ENCODE measurements around the gene STXBP5. TPM values are rescaled to one million over a fixed set of nuclear protein-coding genes. Genes with fewer than 3 reads are reported as not detected.

The STXBP5 gene
- total RNA-seq, 1 donor from 2014 or later, result 22.3 TPM

DNA sequence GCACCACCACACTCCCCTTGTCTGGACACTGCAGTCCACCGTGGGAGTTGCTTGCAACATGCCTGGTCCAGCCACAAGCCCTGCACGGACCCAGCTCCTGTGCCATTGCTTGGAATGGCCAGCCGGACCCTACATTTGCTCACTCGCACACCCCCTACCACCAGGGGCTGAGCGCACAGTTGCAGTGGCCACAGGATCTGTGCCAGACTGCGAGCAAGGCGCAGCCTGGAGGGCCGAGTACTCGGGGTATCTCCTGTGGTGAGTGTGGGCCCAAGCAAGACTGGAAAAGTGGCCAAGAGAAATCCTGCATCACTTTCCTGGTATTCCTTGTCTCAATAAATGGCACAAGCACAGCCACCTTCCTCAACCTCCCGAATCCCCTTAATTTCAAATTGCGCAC is 218.9 kb downstream of the STXBP5 start:
- Mint-ChIP-seq H3K4me3 (no peak overlapping the region), H3K27ac (no peak overlapping the region), H3K27me3 (no peaks in the 10 kb centered on the region), H3K4me1 (peaks cover 2% of the 10 kb centered on the region), H3K9me3 (peaks cover 7% of the 10 kb centered on the region), H3K36me3 (ENCODE audit: low read depth) (no peaks in the 10 kb centered on the region)
- ATAC-seq (ENCODE audit: low read depth) (no peak), DNase-seq (no peak)
- TF ChIP-seq, protein P1, sequence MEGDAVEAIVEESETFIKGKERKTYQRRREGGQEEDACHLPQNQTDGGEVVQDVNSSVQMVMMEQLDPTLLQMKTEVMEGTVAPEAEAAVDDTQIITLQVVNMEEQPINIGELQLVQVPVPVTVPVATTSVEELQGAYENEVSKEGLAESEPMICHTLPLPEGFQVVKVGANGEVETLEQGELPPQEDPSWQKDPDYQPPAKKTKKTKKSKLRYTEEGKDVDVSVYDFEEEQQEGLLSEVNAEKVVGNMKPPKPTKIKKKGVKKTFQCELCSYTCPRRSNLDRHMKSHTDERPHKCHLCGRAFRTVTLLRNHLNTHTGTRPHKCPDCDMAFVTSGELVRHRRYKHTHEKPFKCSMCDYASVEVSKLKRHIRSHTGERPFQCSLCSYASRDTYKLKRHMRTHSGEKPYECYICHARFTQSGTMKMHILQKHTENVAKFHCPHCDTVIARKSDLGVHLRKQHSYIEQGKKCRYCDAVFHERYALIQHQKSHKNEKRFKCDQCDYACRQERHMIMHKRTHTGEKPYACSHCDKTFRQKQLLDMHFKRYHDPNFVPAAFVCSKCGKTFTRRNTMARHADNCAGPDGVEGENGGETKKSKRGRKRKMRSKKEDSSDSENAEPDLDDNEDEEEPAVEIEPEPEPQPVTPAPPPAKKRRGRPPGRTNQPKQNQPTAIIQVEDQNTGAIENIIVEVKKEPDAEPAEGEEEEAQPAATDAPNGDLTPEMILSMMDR (IDR thresholded peaks at IDR 0.05), result no peak
- intact Hi-C loops (cut with micrococcal nuclease), result no loop called here
- ChIA-PET CTCF (no interaction called here), POLR2A (no interaction called here)

DNA sequence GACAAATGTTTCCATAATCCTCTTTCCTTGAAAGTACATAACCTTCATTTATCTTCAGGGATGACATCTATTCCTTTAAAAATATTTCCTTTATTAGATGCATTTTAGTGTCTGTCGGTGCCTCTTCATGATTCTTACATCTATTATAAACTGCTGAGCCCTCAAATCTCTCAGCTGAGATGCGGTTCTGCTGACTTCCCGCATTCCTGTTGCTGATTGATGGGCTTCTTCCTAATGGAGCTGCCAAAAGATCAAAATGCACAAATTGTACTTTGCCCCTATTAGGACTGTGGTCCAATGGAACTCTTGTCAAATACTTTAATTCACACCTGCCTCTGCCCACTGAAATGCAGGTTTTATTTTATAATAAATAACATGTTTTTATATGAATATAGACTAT is 225.6 kb downstream of the STXBP5 start:
- intact Hi-C loops (cut with micrococcal nuclease), result no loop called here
- Mint-ChIP-seq H3K27ac (no peak overlapping the region), H3K36me3 (ENCODE audit: low read depth) (no peaks in the 10 kb centered on the region), H3K4me1 (no peaks in the 10 kb centered on the region), H3K9me3 (no peaks in the 10 kb centered on the region), H3K4me3 (no peak overlapping the region), H3K27me3 (no peaks in the 10 kb centered on the region)
- DNase-seq, result no peak
- ChIA-PET CTCF (no interaction called here), POLR2A (no interaction called here)
- TF ChIP-seq, protein P1 (IDR thresholded peaks at IDR 0.05), result no peak
- no peak for ATAC-seq (ENCODE audit: low read depth)

DNA sequence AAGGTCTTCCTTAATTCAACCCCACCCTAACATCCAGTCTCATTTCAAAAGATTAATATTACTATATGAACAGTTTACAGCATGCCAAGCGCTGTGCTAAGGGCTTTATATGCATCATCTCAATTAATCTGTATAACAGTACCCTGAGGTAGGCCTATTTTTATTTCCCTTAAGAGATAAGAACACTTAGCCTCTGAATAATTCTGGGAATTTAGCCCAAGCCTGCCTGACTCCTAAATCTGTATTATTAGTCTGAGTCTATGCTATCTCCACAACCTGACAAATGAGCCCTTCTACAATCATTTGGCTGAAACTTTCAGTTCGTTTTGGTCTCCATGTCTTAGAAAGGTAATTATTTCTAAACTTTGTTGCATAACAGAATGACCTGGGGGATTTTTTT is 226.6 kb downstream of the STXBP5 start:
- no peak overlapping the region for H3K4me3 Mint-ChIP-seq
- no peaks in the 10 kb centered on the region for H3K27me3 Mint-ChIP-seq
- no peak overlapping the region for H3K27ac Mint-ChIP-seq
- CTCF ChIA-PET, result no interaction called here
- no peaks in the 10 kb centered on the region for H3K36me3 Mint-ChIP-seq (ENCODE audit: low read depth)
- TF ChIP-seq, protein P1 (IDR thresholded peaks at IDR 0.05), result no peak
- intact Hi-C loops (cut with micrococcal nuclease), result no loop called here
- H3K9me3 Mint-ChIP-seq, result no peaks in the 10 kb centered on the region
- no peak for DNase-seq
- POLR2A ChIA-PET, result no interaction called here
- no peak for ATAC-seq (ENCODE audit: low read depth)
- H3K4me1 Mint-ChIP-seq, result no peaks in the 10 kb centered on the region

DNA sequence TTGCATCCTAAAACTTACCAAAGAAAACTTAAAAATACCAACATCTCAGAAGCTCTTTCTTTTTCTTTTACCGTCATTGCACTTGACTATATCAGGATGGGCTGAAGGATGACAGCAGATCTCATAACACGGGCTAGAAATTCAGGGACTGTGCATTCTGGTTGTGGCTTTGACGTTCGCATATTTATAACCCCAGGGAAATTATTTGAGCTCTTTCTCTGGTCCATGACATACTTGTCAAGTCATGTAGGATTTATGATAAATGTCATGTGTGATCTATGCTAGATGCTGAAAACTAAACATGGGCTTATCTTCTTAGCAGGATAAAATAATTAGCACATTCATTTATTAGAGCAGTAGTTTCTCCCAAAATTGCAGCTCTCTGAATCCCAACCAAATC is 229.9 kb downstream of the STXBP5 start:
- Mint-ChIP-seq H3K4me3 (no peak overlapping the region), H3K27me3 (no peaks in the 10 kb centered on the region), H3K4me1 (no peaks in the 10 kb centered on the region), H3K36me3 (ENCODE audit: low read depth) (no peaks in the 10 kb centered on the region), H3K27ac (no peak overlapping the region), H3K9me3 (no peaks in the 10 kb centered on the region)
- POLR2A ChIA-PET, result no interaction called here
- TF ChIP-seq, protein P1 (IDR thresholded peaks at IDR 0.05), result no peak
- intact Hi-C loops (cut with micrococcal nuclease), result no loop called here
- CTCF ChIA-PET, result no interaction called here
- DNase-seq, result no peak
- ATAC-seq (ENCODE audit: low read depth), result no peak

DNA sequence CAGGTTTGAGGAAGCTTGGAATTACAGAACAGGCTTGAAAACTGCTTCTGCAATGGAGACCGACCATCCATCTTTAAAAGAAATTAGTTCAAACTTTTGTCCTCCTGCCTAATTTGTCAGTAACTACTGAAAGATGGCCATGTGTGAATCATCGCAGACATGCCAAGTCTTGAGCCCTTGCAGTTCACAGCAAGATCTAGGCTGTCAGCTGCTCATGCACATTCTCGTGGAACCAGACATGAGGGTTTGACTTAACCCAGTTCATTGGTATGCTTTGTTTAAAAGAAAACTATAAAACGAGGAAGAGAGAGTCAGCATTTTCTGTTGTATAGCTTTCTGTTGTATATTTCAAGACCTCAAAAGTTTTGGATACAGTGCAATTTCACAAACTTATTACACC is 230.3 kb downstream of the STXBP5 start:
- ChIA-PET POLR2A (no interaction called here), CTCF (no interaction called here)
- DNase-seq, result no peak
- Mint-ChIP-seq H3K36me3 (ENCODE audit: low read depth) (no peaks in the 10 kb centered on the region), H3K4me1 (no peaks in the 10 kb centered on the region), H3K4me3 (no peak overlapping the region), H3K9me3 (no peaks in the 10 kb centered on the region), H3K27me3 (no peaks in the 10 kb centered on the region), H3K27ac (no peak overlapping the region)
- no peak for ATAC-seq (ENCODE audit: low read depth)
- intact Hi-C loops (cut with micrococcal nuclease), result no loop called here
- TF ChIP-seq, protein P1 (IDR thresholded peaks at IDR 0.05), result no peak

Data from activated B cell treated with CpG ODN at 0.5 μM for 24 hours (primary cell).